ENCODE results near the gene MED13L.

MED13L gene

GRCh38 chr12:116130431-116130830, 147.1 kb downstream of the MED13L start:
- no peak for DNase-seq (ENCODE audit: low spot score)

GRCh38 chr12:116128779-116129178, 148.7 kb downstream of the MED13L start:
- no peak for DNase-seq (ENCODE audit: low spot score)

DNA sequence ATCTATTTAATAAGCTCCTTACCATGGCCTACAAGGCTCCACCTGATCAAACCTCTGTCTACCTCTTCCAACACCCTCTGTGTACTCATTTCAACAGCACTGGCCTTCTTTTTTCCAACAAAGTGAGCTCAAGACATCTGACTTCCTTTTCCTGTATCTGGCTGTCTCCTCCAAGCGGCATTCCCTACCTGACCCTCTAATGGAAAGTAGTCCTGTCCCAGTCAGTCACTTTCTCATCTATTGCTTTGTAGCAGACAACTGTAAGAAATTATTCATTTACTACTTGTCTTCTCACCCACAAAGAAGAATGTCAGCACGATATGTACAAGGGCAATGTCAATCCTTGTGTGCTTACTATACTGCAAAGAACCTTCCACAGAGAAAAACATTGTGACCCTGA, 149.6 kb downstream of the MED13L start:
- DNase-seq (ENCODE audit: low spot score), result no peak

GRCh38 chr12:116126610-116127009, 150.9 kb downstream of the MED13L start:
- no peak for DNase-seq (ENCODE audit: low spot score)

DNA sequence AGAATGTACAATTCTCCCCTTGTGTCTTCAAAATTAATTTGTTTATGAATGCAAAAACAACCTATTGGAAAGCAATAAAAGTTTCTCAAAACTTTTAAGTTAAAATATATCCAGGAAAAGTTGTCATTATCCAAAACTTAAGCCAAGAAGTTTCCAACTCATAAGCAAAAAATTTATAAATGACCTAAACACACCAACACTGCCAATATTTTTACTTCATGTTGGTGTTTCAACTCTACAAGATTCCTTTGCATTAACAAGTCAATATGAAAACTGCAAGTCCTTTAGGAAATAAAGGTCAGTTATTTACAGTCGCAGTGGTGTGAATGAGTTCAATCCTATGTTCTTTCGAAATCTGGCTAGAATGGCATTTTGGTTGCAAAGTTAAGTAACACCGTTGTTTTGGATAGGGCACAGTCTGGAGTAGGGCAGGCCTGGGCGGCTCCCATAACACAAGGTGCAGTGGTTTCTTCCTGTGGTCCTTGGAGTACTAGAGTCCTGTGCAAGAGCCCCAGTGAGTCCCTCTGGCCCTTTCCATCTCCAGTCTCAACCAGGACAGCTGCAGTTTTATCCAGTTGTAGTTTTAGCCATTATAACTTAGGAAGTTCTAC, 151.4 kb downstream of the MED13L start:
- no peak for DNase-seq (ENCODE audit: low spot score)

DNA sequence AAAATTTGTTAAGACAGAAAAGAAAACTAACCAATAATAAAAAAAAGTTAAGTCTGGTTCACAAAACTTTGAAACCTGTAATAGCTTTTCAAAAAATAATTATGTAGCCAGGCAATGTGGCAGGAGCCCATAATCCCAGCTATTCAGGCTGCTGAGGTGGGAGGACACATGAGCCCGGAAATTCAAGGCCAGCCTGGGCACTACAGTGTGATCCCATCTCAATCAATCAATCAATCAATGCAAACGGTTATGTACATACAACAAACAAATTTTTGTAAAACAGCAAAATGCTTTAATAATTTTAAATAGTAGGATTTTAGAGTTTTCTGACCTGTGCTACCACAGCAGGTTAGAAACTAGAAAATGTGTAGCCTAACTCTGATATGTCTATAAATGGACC, 152.4 kb downstream of the MED13L start:
- no peak for DNase-seq (ENCODE audit: low spot score)

DNA sequence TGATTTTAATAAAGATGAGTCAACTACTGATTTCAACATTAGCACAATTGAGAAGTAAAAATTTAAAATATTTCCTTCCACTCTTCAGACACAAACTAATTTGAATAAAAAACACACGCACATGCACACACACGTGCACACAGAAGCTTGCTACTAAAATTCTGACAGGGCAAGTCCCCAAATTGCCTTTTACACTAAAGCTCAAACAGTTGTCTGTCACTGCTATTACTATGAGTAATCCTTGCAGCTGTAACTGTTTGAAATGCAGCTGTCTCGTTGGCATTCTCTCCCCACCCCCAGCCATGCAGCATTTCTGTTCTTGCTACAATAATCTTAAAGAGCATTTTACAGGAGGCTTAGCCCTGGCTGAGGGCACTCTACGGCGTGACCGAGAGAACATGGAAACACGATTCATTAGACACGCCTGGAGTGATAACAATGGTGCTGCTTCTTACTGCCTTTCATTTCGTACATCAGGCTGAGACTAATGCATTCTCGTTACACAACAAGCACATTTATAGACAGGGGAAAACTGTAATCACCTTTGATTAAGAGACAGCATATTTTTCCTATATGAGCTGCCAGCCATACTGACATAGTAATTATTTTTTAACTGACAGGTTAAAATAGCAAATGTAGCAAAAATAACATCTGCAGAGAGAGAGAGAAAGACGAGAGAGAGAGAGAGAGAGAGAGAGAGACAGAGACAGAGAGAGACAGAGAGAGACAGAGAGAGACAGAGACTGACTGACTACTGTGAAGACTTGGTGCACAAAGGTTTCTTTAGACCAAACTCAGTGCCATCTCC, 153.8 kb downstream of the MED13L start:
- peak; percentile 39 for DNase-seq (ENCODE audit: low spot score)

GRCh38 chr12:116122628-116123027, 154.9 kb downstream of the MED13L start:
- no peak for DNase-seq (ENCODE audit: low spot score)

DNA sequence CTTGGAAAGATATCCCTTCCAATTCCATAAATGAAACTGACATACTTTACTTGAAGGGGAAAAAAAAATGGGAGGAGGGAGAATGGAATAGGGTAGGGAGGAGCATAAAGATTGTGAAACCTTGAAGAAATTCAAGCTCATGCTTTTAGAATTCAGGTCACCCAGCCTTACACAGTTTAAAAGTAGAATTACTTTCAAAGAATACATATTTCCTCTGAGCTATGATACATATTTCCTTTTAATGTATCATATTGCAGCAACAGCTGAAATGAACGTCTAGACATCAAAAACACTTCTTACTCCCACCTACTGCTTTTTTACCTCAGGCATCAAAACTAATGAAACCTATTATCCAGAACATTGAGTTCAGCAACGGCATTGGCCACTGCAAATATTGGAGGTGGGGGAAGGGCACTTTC, 156.0 kb downstream of the MED13L start:
- DNase-seq (ENCODE audit: low spot score), result no peak

- no peak for DNase-seq (ENCODE audit: low spot score)
Observed at GRCh38 chr12:116116650-116117424, 160.7 kb downstream of the MED13L start.

GRCh38 chr12:116113398-116114130, 163.9 kb downstream of the MED13L start:
- no peak for DNase-seq (ENCODE audit: low spot score)

GRCh38 chr12:116106870-116107269, 170.6 kb downstream of the MED13L start:
- no peak for DNase-seq (ENCODE audit: low spot score)

- DNase-seq (ENCODE audit: low spot score), result no peak
Observed at GRCh38 chr12:116104167-116104767, 173.2 kb downstream of the MED13L start.

- DNase-seq (ENCODE audit: low spot score), result no peak
Observed at GRCh38 chr12:116101991-116102390, 175.5 kb downstream of the MED13L start.

DNA sequence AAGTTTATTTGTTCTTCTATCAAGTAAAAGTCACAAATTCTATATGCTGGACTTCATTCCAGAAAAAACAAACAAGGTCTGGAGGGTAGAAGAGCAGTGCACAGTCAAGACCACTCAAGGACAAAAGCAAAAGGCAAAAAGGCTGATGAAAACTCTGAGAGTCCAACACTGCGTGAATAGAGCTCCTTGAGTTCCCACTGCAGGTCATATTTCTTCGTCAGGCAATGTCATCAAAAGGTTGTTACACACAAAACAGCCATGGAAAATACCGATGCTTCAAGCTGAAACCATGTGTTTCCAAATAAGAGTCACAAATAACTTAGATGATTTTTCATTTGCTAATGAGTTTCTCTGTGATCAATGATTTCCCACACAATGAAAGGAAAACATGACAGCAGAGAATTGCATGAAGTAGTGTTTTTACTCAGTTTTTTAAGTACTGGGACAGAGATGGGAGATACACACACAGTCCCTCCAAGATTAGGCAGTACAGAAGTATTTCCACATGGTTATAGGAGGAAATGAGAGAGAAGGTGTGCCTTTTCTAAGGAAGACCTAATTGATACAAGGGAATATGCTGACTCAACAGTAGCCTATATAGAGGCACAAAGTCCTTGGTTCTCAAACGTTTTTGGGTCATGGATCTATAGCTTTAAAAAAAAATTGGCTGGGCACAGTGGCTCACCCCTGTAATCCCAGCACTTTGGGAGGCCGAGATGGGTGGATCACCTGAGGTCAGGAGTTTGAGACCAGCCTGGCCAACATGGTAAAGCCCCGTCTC, 177.7 kb downstream of the MED13L start:
- no peak for DNase-seq (ENCODE audit: low spot score)

DNA sequence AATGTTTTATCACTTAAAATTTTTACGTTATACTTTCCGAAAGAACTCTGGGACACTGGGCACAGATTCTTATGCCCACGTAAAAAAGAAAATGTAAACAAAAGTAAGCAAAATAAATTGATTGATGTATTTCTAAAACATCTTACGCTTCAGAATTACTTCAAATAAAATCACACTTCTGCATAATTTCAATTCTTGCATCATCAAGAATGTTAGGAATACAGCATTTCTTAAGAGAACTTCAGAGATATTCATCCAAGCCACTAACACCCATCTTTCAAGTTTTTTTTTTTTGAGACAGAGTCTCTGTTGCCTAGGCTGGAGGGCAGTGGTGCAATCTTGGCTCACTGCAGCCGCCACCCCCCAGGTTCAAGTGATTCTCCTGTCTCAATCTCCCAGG, 180.6 kb downstream of the MED13L start:
- DNase-seq (ENCODE audit: low spot score), result no peak

DNA sequence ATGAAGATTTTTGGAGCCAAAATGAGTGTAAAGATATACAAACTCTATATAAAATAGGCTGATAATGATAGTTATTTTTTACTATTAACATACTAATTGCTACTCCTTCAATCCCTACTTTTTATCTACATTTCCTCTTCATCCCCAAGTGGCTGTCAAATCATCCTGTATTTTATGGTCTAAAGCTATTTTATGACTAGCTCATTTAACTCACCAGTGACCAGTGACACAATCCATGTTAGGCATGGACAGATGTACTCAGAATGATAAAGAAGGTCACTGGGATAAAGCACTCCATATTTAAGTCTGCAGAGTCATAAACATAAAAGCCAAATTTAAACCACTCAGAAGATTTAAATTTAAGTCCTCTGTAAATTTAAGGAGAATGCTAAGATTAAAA, 183.0 kb downstream of the MED13L start:
- DNase-seq (ENCODE audit: low spot score), result no peak

GRCh38 chr12:116093915-116094314, 183.6 kb downstream of the MED13L start:
- DNase-seq (ENCODE audit: low spot score), result no peak

GRCh38 chr12:116092776-116093175, 184.7 kb downstream of the MED13L start:
- no peak for DNase-seq (ENCODE audit: low spot score)

GRCh38 chr12:116092162-116092561, 185.3 kb downstream of the MED13L start:
- DNase-seq (ENCODE audit: low spot score), result no peak

DNA sequence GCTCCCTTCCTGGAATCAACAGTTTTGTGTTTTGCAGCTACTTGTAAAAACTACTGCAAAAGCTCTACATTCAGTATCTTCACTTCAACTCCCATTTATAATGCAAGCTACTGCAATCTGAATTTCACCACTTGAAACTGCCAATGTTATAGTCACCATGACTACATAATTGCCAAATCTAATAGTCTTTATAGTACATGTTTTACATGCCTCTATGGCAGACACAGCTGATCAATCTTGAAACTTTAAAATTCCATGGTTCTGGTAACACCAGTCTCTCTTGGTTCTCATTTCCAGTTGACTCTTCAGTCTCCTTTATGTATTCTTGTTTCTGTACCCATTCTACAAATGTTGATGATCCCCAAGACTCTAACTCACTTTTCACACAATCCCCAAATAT, 185.9 kb downstream of the MED13L start:
- no peak for DNase-seq (ENCODE audit: low spot score)
